Fibroblast of skin of left quadriceps (primary cell): ENCODE measurements around the gene FBXL4.

Experiments used
- DNase-seq, 2 experiments: peaks; one replicate each; pipeline ENCODE4 v3.0.0-alpha.2; 2013; ENCODE audit warnings: low read depth in 2 of 2

Gene FBXL4

GRCh38 chr6:98838975-98839374, 108.8 kb downstream of the FBXL4 start:
- DNase-seq: no peak

- DNase-seq: no peak
Observed at GRCh38 chr6:98838032-98838431, 109.7 kb downstream of the FBXL4 start.

DNA sequence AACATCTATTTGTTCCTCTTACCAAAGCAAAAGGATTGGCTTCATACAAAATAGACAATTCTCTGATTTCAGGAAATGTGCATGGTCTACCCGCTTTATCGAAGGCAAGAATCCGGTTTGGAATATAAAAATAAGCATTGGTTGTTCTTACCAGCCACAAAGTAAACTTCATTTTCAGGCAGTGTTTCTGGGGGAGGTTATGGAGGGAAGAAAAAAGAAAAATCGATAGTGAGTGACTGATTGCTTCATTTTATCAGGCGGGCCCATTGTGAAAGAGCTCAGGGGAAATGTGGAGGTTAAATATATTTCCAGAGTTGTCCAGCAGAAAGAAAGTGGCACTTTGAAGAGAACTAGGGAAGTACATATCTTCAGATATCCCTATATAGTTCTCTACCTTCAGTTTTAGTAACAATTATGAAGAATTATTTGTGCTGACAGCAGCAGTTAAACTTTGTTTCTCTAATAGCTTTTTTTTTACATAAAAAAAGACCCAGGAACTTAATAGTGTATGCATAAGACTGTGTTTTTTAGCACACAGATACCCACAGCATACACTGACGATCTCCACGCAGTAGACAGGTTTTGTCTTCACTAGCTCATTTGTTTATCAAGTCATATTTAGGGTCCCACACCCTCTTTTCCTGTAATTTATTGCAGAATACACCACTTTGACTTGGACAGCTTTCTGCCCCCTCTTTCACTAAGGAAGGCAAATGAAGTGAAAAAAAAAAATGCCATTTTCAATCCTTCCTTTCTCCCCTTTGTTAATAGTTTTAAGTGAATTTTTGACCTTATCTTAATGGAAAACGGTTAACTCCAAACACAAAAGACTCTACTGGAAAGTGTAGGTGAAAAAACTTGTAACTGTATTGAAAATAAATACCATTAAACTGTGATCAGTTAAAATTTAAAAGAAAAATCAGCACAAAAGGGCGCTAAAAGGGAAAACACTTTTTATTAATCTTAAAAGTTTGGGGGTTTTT, 110.5 kb downstream of the FBXL4 start:
- DNase-seq: no peak

GRCh38 chr6:98836025-98836961, 111.5 kb downstream of the FBXL4 start:
- DNase-seq: no peak

GRCh38 chr6:98835149-98836024, 112.4 kb downstream of the FBXL4 start:
- DNase-seq: no peak

GRCh38 chr6:98834060-98835031, 113.4 kb downstream of the FBXL4 start, which contains the start of gene POU3F2:
TSS of gene POU3F2 (plus strand) at chr6:98834574. CDS start at chr6:98834874, 300 bp downstream.
- DNase-seq: peak; percentile 85 to 86

- no peak for DNase-seq
Observed at GRCh38 chr6:98833307-98834059, 114.3 kb downstream of the FBXL4 start.

GRCh38 chr6:98833057-98833306, 114.8 kb downstream of the FBXL4 start:
- no peak for DNase-seq

DNA sequence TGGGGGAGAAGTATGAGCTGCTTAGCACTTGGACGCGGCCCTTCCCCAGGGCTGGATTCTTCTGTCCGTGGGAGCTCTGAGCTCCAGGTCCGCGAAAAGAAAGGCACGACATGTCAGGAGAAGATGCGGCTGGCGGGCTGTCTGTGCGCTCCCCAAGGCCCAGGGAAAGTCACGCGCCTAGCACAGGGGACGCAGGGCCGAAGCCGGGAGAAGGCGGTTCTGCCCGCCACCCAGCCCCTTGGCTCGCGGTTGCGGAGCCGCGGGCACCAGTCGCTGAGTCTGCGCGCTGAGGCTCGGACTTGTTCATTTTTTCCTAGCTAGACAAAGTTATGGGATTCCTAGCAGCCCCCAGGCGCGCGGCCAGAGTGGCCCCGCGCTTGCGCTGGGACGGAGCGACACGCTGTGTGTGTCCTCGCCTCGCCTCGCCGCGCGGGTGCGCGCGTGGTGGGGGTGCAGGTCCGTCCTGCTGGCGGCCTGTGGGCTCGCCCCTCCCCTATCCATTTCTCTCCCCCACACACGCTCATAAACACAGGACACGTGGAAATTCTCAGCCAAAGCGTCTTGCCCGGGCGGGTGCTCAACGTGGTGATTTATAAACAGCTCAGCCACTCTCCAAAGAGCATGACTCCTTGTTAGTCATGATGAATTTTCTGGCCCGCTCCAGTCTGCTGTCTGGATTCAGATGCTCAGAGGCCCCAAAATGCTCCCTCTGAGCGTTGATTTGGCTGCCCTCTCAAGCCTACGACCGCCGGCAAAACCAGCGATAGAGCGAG, 115.3 kb downstream of the FBXL4 start:
- no peak for DNase-seq

DNA sequence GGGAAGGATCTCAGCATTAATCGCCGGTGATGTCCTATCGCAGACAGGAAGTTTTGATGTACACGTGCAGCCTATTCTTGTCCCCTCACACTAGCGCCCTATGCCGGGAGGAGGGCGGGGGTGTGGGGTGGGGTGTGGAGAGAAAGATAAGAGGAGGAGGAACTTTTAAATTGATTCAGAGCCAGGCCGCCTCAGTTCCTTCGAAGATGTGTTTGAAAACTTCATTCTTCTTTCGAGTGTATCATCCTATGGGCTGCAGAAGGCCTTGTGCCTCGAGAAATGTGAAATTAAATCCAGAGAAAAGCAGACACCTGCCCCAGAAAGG, 115.8 kb downstream of the FBXL4 start:
- DNase-seq: no peak

GRCh38 chr6:98831057-98831958, 116.4 kb downstream of the FBXL4 start:
- DNase-seq: no peak

DNA sequence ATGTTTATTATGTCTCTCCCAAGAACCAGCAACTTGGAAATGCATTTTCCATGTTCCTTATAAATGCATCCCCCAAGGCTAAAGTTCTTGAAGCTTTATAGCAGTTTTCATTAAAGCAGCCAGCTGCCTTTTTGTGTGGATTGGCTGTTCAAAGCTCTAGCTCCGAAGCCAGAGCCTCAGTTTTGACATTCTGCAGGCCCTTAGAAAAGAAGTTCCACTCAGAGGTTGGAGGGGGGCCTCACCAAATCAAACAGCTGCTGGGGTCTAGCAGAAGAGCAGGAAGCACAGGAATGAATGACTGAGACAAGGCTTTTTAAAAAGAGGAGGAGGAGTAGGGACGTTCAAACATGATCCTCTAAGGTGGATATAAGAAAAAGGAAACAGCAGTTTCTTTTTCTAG, 117.6 kb downstream of the FBXL4 start:
- DNase-seq: no peak

GRCh38 chr6:98828941-98829411, 118.8 kb downstream of the FBXL4 start:
- DNase-seq: no peak

- DNase-seq: no peak
Observed at GRCh38 chr6:98828211-98828788, 119.4 kb downstream of the FBXL4 start.

DNA sequence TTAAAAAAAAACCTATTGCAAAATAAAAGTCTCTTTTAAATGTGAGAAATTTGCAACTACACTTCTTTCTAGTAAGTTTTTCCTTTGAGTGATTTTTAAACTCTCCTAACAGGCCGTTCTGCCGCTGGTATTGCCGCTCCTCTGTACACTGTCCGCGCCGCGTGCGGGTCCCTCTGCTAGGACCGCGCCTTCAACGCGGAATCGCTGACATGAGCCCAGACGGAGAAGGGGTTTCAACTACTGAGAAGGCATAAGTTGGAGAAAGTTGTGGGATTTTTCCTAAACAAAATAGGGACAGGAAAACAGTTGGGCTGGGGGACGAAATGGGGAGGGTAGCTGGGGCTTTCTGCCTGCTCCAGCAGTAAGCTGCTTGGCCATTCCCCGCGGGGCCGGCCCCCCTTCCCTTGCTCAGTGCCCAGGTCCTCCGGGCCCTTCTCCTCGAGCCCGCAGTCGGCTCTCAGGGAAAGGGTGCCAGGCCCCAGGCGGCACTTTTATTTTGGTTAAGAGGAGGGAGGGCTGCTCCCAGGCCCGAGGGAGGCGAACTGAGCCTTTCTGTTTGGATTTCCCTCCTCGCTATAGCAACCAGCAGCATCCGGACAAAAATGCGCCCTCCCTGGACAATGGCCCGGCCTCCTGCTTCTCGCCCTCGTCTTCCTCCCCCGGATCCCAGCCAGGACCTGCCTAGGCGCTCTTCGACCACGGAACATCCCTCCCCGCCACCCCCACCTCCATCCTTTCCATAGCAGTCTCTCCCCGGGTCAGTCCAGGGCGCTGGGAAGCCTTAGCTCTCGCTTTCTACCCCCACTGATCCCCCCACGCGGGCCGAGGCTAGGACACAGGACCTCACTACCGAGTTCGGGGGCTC, 120.2 kb downstream of the FBXL4 start:
- DNase-seq: no peak

GRCh38 chr6:98825600-98826230, 122.0 kb downstream of the FBXL4 start:
- DNase-seq: no peak
